Neural progenitor cell (in vitro differentiated cells): ENCODE data around the gene SLC6A7. TPM values are rescaled to one million over a fixed set of nuclear protein-coding genes. Genes with fewer than 3 reads are reported as not detected.

ENCODE experiments used
- DNase-seq: peaks from one replicate; pipeline ENCODE4 v3.0.0-alpha.2; 2016; ENCODE audit warnings: low spot score
- H2AFZ ChIP-seq: fragments of 200-600 bp; sonication (generic); replicated peaks from 2 replicates; pipeline ENCODE4 v1.6.1; 2016; ENCODE audit warnings: antibody characterized with exemption
- H3F3A ChIP-seq: fragments of 200-600 bp; sonication (generic); 2 replicates; pipeline ENCODE4 v1.6.1; 2016; ENCODE audit warnings: antibody characterized with exemption, low read depth
- H3K27ac ChIP-seq: fragments of 200-600 bp; sonication (generic); 2 replicates; pipeline ENCODE4 v1.5.1; 2016; ENCODE audit warnings: mild to moderate bottlenecking
- H3K27me3 ChIP-seq: fragments of 200-600 bp; sonication (generic); 2 replicates; pipeline ENCODE4 v1.6.1; 2016; ENCODE audit warnings: mild to moderate bottlenecking, moderate library complexity
- H3K36me3 ChIP-seq: fragments of 200-600 bp; sonication (generic); 2 replicates; pipeline ENCODE4 v1.5.1; 2016
- H3K4me1 ChIP-seq: fragments of 200-600 bp; sonication (generic); 2 replicates; pipeline ENCODE4 v1.6.1; 2016; ENCODE audit warnings: mixed run types
- H3K4me2 ChIP-seq: fragments of 200-600 bp; sonication (generic); 2 replicates; pipeline ENCODE4 v1.6.1; 2016
- H3K4me3 ChIP-seq: fragments of 200-600 bp; sonication (generic); 2 replicates; pipeline ENCODE4 v1.5.1; 2016
- H3K79me2 ChIP-seq: fragments of 200-600 bp; sonication (generic); 2 replicates; pipeline ENCODE4 v1.6.1; 2016; ENCODE audit warnings: low read depth
- H3K9ac ChIP-seq: fragments of 200-600 bp; sonication (generic); 2 replicates; pipeline ENCODE4 v1.6.1; 2016
- H3K9me3 ChIP-seq: fragments of 200-600 bp; sonication (generic); 2 replicates; pipeline ENCODE4 v1.5.1; 2016; ENCODE audit warnings: low read depth
- H4K20me1 ChIP-seq: fragments of 200-600 bp; sonication (generic); 2 replicates; pipeline ENCODE4 v1.6.1; 2016; ENCODE audit warnings: low read depth
- H3K27ac Mint-ChIP-seq: 3 replicates; pipeline ENCODE4 v1.8.0; 2021; ENCODE audit warnings: mixed read lengths
- H3K27me3 Mint-ChIP-seq: 2 replicates; pipeline ENCODE4 v1.8.0; 2022; ENCODE audit warnings: low read depth, mild to moderate bottlenecking, inconsistent platforms, moderate library complexity, mixed read lengths; ENCODE audit not compliant: insufficient read depth
- H3K36me3 Mint-ChIP-seq: 3 replicates; pipeline ENCODE4 v1.8.0; 2021; ENCODE audit warnings: mixed read lengths
- H3K4me1 Mint-ChIP-seq: 3 replicates; pipeline ENCODE4 v1.8.0; 2021; ENCODE audit warnings: mixed read lengths
- H3K4me3 Mint-ChIP-seq: 3 replicates; pipeline ENCODE4 v1.8.0; 2021; ENCODE audit warnings: mild to moderate bottlenecking, moderate library complexity, mixed read lengths
- H3K9me3 Mint-ChIP-seq: 3 replicates; pipeline ENCODE4 v1.8.0; 2020; ENCODE audit warnings: mixed read lengths
- CTCF ChIP-seq: fragments of 200-600 bp; sonication (generic); IDR thresholded peaks from 2 replicates; pipeline ENCODE4 v1.5.1; 2017; ENCODE audit warnings: antibody characterized with exemption, mild to moderate bottlenecking
- EZH2 ChIP-seq: fragments of 200-600 bp; sonication (generic); IDR thresholded peaks from 2 replicates; pipeline ENCODE4 v1.6.1; 2017; ENCODE audit warnings: antibody characterized with exemption, mild to moderate bottlenecking, moderate library complexity
- EZH2phosphoT487 ChIP-seq: fragments of 200-600 bp; sonication (generic); IDR thresholded peaks from 2 replicates; pipeline ENCODE4 v1.6.1; 2017; ENCODE audit warnings: antibody characterized with exemption
- total RNA-seq: library from RNA; depleted of rRNA; stranded (reverse); fragments of >200 nt; gene quantifications from 2 replicates; pipeline ENCODE4 v1.2.3, GENCODE V29; 2015; ENCODE audit warnings: low replicate concordance

The SLC6A7 gene
- total RNA-seq, 1 donor from 2014 or later = not detected

DNA sequence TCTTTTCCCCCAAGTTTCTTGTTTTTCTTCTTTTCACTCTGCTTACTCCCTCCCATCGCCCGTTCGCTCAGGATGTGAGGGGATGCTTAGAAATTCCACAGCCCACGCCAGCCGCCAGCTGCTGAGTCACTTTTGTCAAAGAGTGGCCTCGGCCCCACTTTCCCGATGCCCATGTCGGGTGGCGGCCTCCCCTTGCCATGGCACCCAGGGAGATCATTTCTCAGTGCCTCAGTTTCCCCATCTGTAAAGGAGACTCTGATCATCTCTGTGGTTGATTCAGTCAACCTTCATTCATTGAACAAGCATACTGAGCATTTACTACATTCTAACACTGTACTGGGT, 33.9 kb upstream of the SLC6A7 start:
- Histone ChIP-seq H3K4me2 (peak overlapping the region; percentile 75), H3K36me3 (no peaks in the 10 kb centered on the region), H3K4me1 (peaks cover 16% of the 10 kb centered on the region), H4K20me1 (no peaks in the 10 kb centered on the region), H3K9ac (no peak overlapping the region), H3K79me2 (no peaks in the 10 kb centered on the region), H2AFZ (peak overlapping the region; percentile 66), H3K4me3 (peak overlapping the region; percentile 36), H3K27me3 (no peaks in the 10 kb centered on the region), H3K9me3 (no peaks in the 10 kb centered on the region), H3F3A (peaks cover 9% of the 10 kb centered on the region), H3K27ac (no peak overlapping the region)
- Mint-ChIP-seq H3K27me3 (peaks cover 22% of the 10 kb centered on the region), H3K36me3 (no peaks in the 10 kb centered on the region), H3K4me3 (peak overlapping the region; percentile 81), H3K9me3 (no peaks in the 10 kb centered on the region), H3K4me1 (peaks cover 52% of the 10 kb centered on the region), H3K27ac (peak overlapping the region; percentile 59)
- DNase-seq = no peak
- TF ChIP-seq EZH2 (no peak), EZH2phosphoT487 (no peak), CTCF (no peak)

GRCh38 chr5:150156540-150156939, 33.3 kb upstream of the SLC6A7 start:
- Histone ChIP-seq H3K27ac (no peak overlapping the region), H3K9me3 (no peaks in the 10 kb centered on the region), H3F3A (peaks cover 9% of the 10 kb centered on the region), H3K4me1 (peaks cover 19% of the 10 kb centered on the region), H4K20me1 (no peaks in the 10 kb centered on the region), H3K79me2 (no peaks in the 10 kb centered on the region), H3K4me2 (no peak overlapping the region), H2AFZ (no peak overlapping the region), H3K9ac (no peak overlapping the region), H3K36me3 (no peaks in the 10 kb centered on the region), H3K27me3 (no peaks in the 10 kb centered on the region), H3K4me3 (no peak overlapping the region)
- DNase-seq = no peak
- H3K9me3 Mint-ChIP-seq = no peaks in the 10 kb centered on the region
- H3K27ac Mint-ChIP-seq = peak overlapping the region; percentile 59
- H3K4me1 Mint-ChIP-seq = peaks cover 55% of the 10 kb centered on the region
- no peak for TF ChIP-seq CTCF
- TF ChIP-seq EZH2 = no peak
- no peak for TF ChIP-seq EZH2phosphoT487
- H3K36me3 Mint-ChIP-seq = no peaks in the 10 kb centered on the region
- peaks cover 21% of the 10 kb centered on the region for H3K27me3 Mint-ChIP-seq
- no peak overlapping the region for H3K4me3 Mint-ChIP-seq

DNA sequence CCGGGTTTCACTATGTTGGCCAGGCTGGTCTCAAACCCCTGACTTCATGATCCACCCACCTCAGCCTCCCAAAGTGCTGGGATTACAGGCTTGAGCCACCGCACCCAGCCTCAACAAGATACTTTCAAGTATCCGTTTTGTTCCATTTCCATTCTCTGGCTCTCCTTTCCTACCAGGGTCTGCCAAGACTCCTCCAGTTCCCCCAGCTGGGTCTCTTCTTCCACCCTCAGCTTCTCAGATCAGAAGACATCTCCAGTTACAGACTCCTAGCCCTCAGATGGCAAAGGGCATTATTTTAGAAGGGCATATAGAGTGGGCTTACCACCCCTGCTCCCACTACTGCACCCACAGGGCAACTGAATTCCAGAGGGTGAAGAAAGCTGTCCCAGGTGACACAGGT, 32.7 kb upstream of the SLC6A7 start:
- H3K4me1 ChIP-seq = peaks cover 19% of the 10 kb centered on the region
- peaks cover 9% of the 10 kb centered on the region for H3F3A ChIP-seq
- Mint-ChIP-seq H3K4me1 (peaks cover 58% of the 10 kb centered on the region), H3K27ac (no peak overlapping the region), H3K27me3 (peaks cover 21% of the 10 kb centered on the region), H3K36me3 (no peaks in the 10 kb centered on the region), H3K4me3 (peak overlapping the region; percentile 20), H3K9me3 (no peaks in the 10 kb centered on the region)
- H3K4me2 ChIP-seq = no peak overlapping the region
- no peak for DNase-seq
- no peaks in the 10 kb centered on the region for H3K79me2 ChIP-seq
- no peak overlapping the region for H2AFZ ChIP-seq
- H3K27ac ChIP-seq = no peak overlapping the region
- H4K20me1 ChIP-seq = no peaks in the 10 kb centered on the region
- H3K36me3 ChIP-seq = no peaks in the 10 kb centered on the region
- TF ChIP-seq EZH2phosphoT487 (no peak), EZH2 (no peak), CTCF (no peak)
- no peaks in the 10 kb centered on the region for H3K9me3 ChIP-seq
- no peak overlapping the region for H3K4me3 ChIP-seq
- no peaks in the 10 kb centered on the region for H3K27me3 ChIP-seq
- no peak overlapping the region for H3K9ac ChIP-seq
